Stimulated activated naive CD8-positive, alpha-beta T cell treated with anti-CD3 and anti-CD28 coated beads, Interleukin-15, Interleukin-2, amounts not matched to agents 100 U/mL and 50 U/mL, for 24 hours (primary cell): ENCODE measurements around the gene B3GNT7.
"Not testable (repeated sequence)": the region's sequence is repeated elsewhere in the genome, so short reads cannot be mapped to it uniquely, and the experiment has no call there.

Source experiments
- ATAC-seq: fragments of 150-1000 bp; cut with Tn5 transposase; one replicate; pipeline ENCODE4 v1.10.0; 2021
- DNase-seq: peaks from one replicate; pipeline ENCODE4 v3.0.0; 2021

B3GNT7 gene

DNA sequence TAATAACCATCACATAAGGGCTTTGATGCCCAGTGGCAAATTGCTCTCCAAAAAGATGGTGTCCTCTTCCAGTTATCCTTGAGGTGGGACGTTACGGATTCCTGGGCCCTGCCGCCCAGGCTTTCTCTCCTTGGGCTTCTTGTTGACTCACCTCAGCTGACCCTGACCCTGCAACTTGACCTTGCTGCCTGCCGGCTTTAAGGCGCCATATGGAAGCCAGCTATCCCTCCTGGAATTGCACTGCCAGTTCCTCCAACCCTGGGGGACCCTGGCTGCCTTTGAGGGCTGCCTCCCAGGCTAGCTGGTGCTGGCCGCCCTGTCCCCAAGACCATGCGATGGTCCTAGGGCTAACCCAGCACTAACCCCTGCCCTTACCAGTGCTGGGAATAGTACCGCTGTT, 28.3 kb upstream of the B3GNT7 start:
- ATAC-seq = no peak
- DNase-seq = no peak

DNA sequence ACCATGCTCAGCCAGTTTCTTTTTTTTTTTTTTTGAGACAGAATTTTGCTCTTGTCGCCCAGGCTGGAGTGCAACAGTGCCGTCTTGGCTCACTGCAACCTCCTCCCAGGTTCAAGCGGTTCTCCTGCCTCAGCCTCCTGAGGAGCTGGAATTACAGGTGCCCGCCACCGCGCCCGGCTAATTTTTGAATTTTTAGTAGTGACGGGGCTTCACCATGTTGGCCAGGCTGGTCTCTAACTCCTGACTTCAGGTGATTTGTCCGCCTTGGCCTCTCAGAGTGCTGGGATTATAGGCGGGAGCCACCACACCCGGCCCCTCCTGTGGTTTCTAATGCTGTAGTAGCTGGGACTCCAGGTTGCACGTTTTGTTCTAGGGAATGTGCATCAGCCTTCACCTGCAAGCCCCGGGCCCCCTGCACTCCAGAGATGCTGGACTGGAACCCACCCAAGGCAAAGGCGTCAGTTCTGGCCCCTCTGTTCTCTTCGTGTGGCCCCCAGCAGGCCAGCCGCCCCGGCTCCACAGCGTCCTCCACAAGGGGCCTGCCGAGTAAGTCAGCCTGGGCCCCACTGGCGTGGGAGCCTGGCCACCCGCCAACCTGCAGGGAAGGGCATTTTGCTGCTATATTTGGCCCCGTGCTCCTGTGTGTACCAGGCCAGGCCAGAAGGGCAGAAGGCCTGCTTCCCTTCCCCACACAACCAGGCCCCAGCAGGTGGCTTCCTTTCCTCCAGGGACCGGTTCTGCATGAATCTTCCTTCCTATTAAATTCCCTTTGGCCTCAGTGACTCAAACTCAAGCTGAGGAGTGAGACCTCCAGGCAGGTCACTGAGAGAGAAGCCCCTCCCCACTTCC, 25.7 kb upstream of the B3GNT7 start:
- ATAC-seq = no peak
- no peak for DNase-seq

DNA sequence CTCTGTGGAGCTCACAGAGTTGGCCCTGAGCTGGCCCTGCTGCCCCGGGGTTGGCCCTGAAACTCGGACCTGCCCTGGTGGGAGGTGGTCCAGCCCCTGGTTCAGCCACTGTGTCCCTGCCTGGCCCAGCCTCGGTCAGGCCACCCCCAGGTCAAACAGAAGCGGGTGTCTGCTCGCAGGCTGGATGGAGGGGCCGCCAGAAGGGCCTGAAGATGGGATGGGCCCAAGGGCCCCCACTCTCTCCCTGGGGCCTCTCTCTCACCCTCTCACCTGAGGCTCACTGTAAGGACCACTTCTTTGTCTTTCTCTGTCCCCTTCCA, 25.1 kb upstream of the B3GNT7 start:
- no peak for ATAC-seq
- DNase-seq = no peak

DNA sequence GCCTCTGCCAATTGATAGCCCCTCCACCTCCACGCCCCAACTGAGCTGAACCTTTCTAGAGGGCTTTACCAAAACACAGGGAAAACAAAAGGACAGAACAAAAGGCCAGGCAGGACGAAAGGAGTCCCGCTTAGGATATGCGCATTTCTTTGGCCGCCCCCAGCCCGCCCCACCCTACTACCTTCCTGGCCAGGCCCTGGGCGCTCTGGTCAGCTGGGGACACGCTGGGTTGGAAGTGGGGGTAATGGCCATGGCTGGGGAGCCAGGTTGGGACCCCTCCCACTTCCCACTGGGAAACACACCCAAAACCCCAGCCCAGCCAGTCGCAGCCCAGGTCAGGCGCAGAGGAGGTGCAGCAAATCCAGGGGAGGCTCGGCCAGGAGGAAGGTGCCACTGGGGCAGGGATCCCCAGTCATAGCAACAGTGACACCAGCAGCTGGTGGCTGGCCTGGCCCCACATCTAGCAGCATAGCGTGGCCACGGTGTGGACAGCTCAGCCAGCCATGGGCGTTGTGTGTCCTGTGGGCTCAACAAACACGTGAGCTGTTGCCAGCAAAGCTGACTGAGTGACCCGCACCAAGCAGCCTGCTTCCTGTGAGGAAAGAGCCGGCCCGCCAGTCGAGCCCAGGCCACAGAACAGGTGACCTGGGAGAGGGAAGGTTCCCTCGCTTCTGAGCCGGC, 24.6 kb upstream of the B3GNT7 start:
- DNase-seq (no peak), ATAC-seq (no peak)

DNA sequence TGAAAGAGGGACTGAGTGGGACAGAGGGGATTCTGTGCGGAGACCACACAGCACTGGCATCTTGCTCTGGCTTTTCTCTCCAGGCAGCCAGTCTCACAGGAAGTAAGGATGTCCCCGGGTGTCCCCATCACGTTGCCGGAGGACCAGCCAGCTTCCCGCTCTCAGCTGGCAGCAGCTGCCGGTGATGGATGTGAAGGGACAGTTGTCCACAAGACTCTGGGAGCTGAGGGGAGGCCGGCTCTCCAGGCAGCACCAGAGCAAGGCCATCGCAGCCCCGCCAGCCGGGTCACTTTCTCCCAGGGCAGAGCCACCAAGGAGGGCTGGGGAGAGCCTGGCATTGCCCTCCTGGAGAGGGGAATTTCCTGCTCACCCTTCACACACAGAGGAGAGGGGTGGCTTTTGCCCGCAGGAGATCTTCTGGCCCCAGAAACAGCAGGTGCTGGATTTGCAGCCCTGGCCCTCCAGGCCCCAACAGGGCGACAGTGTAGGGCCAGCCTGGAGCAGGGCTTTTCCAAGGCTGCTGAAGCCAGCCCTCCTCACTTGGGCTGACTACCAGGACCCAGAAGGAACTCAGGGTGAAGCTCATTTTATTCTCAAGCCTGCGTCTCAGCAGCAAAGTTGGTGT, 24.0 kb upstream of the B3GNT7 start:
- no peak for DNase-seq
- no peak for ATAC-seq

DNA sequence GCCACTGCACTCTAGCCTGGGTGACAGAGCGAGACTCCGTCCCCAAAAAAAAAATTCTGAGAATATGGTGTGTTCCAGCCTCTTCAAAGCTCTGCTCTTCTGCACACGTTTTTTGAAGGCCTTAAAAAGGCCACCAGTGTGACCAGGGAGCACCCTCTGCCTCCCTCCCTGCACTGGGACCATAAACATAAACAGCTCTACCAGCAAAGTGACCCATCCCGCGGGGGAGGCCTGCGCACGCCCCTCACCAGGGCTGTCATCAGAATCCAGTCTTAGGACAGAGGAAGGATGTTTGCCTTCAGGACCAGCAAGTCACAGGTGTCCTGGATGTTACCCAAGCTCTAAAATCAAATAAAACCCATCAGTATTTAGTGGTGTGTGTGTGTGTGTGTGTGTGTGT, 23.2 kb upstream of the B3GNT7 start:
- ATAC-seq = no peak
- no peak for DNase-seq

DNA sequence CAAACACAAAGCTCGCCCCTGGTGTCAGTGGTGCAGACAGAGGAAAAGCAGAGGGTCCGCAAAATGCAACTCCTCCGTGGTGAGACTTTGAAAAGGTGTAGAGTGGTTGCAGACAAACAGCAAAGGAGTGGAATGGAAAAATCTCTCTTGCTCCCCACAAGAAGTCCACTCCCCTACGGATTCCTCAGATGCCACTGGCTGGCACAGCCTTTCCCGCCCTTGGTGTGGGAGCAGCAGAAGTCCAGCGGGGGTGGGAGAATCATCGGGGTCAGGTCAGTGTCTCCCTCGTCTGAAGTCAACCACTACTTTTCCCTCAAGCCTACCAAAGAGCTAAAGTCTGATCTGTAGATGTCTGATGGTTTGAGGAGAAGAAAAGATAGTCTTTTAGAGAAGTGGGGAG, 22.3 kb upstream of the B3GNT7 start:
- DNase-seq = no peak
- ATAC-seq = no peak

DNA sequence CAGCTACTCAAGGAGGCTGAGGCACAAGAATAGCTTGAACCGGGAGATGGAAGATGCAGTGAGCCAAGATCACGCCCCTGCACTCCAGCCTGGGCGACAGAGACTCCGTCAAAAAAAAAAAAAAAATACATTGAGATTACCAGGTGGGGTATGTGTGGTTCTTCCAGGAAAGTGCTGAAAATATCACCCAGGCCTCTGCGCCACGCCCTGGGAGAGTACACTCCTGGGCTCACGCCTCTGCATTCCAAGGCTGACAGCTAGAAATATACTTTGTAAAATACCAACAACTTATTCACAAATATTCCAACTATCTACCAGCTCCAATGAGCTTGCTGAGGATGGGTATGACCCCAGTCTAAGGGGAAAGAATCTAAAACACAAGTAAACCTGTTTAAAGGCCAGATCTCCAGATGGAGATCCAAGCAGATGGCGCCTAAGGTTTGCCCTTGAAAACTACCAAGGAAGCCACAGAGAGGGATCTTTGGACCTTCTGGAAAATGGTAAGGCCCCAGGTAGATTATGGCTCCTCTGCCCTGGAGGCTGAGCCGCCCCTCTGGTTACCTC, 21.6 kb upstream of the B3GNT7 start:
- ATAC-seq (no peak), DNase-seq (no peak)

DNA sequence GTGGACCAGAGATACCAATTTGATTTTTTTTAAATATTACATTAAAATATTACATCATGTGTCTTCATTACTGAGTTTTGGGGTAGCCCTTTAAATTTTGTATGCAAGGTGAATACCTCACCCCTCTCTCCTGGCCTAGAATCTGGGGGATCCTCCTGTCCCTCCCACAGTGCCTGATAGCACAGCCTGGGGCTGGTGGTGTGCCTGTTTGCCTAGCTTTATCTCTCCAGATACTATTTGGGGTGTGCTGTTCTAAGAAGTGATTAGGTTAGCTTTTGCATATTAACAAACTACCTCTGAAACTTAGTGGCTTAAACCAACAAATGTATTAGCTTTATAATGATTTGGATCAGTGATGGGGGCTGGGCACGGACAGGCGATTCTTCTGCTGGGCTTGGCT, 20.7 kb upstream of the B3GNT7 start:
- DNase-seq = no peak
- ATAC-seq = no peak

DNA sequence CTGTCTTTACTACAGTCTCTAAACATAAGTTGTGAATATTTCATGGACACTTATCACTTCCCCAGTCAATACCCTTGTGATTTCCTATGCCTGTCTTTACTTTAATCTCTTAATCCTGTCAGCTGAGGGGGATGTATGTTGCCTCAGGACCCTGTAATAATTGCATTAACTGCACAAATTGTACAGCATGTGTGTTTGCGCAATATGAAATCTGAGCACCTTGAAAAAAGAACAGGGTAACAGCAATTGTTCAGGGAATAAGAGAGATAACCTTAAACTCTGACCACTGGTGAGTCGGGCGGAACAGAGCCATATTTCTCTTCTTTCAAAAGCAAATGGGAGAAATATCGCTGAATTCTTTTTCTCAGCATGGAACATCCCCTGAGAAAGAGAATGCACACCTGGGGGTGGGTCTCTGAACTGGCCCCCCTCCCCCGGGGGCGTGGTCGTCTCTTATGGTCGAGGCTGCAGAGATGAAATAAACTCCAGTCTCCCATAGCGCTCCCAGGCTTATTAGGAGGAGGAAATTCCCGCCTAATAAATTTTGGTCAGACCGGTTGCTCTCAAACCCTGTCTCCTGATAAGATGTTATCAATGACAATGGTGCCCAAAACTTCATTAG, 19.4 kb upstream of the B3GNT7 start:
- ATAC-seq, DNase-seq: not testable (repeated sequence)

DNA sequence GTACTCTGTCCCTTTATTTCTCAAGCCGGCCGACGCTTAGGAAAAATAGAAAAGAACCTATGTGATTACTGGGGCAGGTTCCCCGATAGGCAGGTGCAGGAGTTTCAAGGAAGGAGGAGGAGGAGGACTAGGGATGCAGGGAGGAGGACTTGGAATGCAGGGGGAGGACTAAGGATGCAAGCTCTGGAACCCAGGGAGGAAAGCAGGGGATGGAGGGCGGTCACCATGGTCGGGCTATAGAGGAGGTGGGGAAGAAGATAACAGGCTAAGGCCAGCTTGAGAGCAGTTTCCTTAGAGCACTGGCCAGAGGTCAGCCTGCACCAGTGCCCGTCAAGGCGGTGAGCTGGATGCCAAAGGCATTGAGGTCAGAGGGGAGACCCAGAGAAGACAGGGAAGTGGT, 18.7 kb upstream of the B3GNT7 start:
- no peak for ATAC-seq
- no peak for DNase-seq

DNA sequence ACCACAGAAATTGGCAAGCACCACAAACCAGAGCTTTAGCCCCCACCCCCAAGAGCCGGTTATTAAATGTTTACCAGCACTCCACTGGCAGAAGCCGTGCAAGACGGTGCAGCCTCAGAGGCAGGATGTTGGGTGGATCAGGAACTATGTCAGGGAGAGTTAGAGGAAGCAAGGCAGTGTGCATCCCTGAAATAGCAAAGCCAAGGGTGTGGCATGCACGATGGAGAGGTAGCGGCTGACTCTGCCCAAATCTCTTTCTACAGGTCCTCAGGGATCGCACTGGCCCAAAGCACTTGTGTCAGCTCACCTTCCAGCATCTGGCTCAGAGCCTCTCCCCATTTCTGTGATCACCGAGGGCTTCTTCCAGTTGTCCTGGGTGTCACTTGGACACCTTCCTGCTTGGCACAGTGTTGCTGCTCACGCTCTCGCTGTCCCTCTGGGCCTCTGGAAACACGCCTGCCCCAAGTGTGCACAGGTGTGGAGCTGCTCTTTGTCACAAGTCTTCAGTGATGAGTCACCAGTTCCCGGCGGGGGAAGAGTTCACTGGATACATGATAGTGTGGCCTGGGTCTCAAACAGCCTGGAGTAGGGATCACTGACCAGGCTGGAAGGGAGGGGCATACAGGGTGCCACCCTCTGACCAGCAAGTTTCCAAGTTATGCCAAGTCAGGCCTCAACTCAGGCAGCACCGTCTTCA, 17.3 kb upstream of the B3GNT7 start:
- ATAC-seq (no peak), DNase-seq (no peak)

DNA sequence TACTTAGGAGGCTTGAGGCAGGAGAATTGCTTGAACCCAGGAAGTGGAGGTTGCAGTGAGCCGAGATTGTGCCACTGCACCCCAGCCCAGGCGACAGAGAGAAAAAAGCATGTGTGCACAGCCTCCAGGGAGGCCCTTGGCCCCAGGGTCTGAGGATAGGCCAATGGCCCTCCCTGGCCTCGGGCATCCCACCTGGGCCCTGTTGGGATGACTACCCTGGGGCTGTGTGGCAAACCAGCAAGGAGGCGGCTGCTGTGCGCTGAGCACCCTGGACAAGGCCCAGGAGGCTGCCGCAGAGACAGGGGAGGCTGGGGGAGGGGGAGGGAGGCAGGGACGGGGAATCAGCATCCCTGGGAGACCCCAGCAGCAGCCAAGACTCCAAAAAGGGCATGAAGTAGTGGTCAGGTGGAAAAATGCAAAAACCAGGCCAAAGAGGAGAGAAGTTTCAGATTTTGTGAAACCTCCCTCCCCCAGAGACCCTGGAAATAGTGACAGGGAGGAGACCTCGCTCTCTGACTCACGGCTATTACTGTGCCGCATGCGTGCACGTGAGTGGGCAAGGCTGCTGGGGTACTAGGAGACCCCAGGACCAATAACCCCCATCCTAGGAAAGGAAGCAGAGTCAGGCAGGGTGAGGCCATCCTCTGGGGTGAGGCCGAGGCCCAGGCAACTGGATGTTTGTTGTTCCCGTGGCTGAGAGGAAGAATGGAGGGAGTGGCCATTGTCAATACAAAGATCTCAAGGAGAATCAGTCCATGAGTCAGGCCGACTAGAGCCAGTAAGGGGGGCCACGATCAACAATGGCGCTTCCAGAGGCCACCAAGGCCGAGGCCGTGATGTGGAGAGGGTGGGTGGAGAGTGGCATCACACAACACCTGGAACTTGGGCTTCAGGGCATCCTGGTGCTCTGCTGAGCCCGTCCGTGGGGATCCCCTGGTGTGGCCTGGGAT, 16.0 kb upstream of the B3GNT7 start:
- no peak for DNase-seq
- ATAC-seq = no peak

DNA sequence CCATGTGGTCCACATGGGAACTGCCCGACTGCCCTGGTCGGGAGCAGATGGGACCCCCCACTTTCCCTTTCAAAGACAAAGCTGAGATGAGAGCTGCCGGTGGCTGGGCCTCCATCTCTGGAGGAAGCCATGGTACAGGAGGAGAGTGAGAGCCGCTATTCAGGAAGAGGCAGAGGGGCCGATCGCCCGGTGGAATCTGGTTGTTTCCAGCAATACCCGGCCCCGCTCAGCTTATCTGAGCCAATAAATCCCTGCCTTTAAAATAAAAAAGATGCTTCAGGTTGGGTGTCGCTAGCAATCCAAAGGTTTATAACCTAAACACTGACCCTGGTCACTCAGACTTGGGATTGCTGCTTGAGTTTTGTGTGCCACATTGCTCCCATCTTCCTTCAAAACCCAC, 15.2 kb upstream of the B3GNT7 start:
- no peak for ATAC-seq

DNA sequence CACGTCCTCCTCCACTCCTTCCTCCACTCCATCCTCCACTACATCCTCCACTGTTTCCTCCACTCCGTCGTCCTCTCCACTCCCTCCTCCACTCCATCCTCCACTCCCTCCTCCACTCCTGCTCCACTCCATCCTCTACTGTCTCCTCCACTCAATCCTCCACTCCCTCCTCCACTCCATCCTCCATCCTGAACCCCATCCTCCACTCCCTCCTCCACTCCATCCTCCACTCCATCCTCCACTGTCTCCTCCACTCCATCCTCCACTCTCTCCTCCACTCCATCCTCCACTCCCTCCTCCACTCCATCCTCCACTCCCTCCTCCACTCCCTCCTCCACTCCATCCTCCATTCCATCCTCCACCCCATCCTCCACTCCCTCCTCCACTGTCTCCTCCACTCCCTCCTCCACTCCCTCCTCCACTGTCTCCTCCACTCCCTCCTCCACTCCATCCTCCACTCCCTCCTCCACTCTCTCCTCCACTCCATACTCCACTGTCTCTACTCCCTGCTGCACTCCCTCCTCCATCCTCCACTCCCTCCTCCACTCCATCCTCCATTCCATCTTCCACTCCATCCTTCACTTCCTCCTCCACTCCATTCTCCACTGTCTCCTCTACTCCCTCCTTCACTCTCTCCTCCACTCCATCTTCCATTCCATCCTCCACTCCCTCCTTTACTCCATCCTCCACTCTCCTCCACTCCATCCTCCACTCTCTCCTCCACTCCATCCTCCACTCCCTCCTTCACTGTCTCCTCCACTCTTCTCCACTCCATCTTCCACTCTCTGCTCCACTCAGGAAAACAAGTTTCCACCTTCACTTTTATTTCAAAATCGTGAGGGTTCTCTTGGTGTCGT, 14.3 kb upstream of the B3GNT7 start:
- DNase-seq (no peak), ATAC-seq (no peak)

More for the DNA sequence above, 15.2 kb upstream of the B3GNT7 start:
- DNase-seq = no peak

DNA sequence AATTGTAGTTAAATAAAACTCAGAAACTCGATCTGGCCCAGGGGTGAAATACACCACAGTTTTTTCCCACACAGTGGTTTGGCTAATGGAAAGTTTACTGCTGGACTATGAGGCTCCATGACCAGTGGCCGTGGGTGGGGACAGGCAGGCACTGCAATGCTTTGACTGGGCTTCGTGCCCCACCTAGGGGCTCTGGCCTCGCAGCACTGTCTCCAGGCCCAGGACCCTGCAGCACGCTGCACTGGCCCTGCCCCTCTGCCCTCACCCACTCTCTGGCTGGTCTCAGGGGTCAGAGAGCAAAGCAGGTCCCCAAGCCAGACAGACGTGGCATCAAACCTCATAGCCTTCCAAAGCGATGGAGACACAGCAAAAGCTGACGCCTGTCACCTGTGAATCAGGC, 13.4 kb upstream of the B3GNT7 start:
- ATAC-seq = no peak

DNA sequence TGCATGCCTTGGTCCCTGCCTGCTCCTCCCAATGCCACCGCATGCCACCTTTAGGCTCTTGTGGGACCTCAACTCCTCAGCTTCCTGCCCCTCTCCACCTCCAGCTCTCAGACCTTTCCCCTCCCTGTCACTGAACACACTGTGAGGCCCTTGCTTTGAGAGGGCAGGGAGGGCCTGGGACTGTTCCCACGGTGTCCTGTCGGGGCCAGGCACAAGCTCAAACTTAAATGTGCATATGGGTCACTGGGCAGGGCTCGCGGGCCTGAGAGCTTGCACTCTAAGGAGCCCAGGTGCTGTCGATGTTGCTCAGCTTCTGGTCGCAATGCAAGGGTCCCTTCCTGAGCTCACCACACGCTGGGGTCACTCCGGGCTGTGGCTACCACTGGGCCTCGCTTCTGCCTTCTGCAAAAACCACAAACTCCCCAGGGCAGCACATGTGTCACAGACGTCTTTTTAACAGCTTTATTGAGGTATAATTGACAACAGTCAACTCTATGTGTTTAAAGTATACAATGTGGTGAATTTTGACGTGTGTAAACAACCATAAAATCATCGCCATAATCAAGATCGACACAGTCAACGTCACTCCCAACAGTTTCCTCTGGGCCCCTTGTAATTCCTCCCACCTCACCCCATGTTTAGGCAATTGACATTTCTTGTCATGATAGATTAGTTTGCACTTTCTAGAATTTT, 11.9 kb upstream of the B3GNT7 start:
- DNase-seq (no peak), ATAC-seq (no peak)

More for the DNA sequence above, 13.4 kb upstream of the B3GNT7 start:
- DNase-seq = no peak

DNA sequence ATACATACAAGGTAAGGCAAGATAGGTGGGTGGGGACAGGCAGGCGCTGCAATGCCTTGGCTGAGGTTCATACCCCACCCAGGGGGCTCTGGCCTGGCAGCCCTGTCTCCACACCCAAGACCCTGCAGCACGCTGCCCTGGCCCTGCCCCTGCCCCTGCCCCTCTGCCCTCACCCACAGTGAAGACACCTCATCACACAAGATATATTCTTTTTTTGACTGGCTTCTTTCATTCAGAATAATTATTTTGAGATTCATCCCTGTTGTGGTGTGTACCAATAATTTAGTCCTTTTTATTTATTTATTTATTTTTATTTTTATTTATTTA, 11.4 kb upstream of the B3GNT7 start:
- DNase-seq (no peak), ATAC-seq (no peak)

DNA sequence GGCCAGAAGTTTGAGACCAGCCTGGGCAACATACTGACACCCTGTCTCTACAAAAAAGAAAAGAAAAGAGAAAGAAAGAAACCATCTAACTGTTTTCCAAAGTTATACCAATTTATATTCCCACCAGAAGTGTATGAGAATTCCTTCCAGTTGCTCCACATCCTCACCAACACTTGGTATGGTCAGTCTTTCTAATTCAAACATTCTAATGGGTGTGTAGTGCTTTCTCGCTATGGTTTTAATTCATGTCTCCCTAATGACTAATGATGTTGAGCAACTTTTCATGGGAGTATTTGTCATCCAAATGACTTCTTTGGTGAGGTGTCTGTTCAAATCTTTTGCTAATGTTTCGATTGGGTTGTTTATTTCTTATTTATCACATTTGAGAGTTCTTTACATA, 10.5 kb upstream of the B3GNT7 start:
- ATAC-seq = no peak
- DNase-seq = no peak

DNA sequence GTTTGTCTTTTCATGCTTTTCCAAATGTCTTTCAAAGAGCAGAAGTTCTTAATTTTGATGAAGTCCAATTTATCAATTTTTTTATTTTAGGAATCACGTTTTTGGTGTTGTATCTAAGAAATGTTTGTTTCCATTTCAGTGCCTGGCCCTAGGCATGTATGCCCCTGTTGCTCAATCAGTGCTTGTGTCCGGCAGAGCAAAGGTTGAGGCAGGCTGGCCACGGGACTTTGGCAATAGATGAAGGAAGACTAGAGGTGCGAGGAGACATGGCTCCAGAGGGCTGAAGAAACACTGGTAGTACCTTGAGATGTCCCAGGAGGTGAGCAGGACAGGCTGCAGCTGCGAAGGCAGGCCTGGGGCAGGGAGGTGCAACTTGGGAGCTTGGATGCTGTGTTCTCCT, 10.1 kb upstream of the B3GNT7 start:
- no peak for DNase-seq

More for the DNA sequence above, 10.1 kb upstream of the B3GNT7 start:
- no peak for ATAC-seq
